ENCODE results near the gene RBM42. TPM values are rescaled to one million over a fixed set of nuclear protein-coding genes. Genes with fewer than 3 reads are reported as not detected.

The RBM42 gene
- total and polyA plus RNA-seq, 2 of the 13 experiments (the other 11 are each of a cell fraction or from before 2014, with no cell fraction given), result 27.2 to 55.3 TPM

DNA sequence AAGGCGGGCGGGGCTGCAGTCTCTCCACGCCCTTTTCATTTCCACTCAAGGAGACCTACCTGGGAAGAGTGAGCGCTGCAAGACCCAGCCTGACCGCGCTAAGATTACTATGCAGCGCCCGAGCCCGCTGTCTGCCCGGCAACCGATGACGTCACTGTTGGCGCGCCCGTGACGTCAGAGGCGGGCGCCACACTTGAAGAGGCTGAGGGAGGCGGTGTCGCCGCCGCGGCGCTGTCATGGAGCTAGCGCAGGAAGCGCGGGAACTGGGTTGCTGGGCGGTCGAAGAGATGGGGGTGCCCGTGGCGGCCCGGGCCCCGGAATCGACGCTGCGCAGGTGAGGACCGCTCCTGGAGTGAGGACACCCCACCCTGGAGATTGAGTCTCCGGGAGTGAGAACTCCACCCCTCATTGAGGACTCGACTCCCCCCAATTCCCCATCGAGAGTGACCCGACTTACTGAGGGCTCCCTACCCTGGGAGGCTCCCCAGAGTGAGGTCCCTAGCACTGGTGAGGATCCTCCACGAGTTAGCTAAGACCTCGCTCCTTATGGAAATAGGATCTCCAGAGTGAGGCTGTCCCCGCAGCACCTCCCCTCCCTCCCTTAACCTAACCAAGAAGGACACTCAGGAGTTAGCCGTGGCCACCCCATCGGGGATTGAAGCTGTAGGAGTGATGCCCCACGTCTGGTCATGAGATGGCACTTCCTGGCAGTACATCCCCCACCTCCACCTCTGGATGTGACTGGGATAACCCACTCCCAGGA lies 16.1 kb upstream of the RBM42 start, which contains the start of gene HAUS5 (continued):
- TF ChIP-seq, protein P1, sequence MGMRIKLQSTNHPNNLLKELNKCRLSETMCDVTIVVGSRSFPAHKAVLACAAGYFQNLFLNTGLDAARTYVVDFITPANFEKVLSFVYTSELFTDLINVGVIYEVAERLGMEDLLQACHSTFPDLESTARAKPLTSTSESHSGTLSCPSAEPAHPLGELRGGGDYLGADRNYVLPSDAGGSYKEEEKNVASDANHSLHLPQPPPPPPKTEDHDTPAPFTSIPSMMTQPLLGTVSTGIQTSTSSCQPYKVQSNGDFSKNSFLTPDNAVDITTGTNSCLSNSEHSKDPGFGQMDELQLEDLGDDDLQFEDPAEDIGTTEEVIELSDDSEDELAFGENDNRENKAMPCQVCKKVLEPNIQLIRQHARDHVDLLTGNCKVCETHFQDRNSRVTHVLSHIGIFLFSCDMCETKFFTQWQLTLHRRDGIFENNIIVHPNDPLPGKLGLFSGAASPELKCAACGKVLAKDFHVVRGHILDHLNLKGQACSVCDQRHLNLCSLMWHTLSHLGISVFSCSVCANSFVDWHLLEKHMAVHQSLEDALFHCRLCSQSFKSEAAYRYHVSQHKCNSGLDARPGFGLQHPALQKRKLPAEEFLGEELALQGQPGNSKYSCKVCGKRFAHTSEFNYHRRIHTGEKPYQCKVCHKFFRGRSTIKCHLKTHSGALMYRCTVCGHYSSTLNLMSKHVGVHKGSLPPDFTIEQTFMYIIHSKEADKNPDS (CRISPR knock-in tag; IDR thresholded peaks at IDR 0.05), result no peak
- TF ChIP-seq, protein P2, sequence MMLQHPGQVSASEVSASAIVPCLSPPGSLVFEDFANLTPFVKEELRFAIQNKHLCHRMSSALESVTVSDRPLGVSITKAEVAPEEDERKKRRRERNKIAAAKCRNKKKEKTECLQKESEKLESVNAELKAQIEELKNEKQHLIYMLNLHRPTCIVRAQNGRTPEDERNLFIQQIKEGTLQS (CRISPR knock-in tag; IDR thresholded peaks at IDR 0.05), result peak; percentile 71; the same call in 1 of the 2 replicates
- TF ChIP-seq XBP1 (CRISPR knock-in tag; IDR thresholded peaks at IDR 0.05) (0 out of 2 replicates have a peak, but pooled peaks have one; percentile 53), PHF8 (CRISPR knock-in tag; IDR thresholded peaks at IDR 0.05) (peak; percentile 64; the same call in 1 of the 2 replicates), ZNF605 (CRISPR knock-in tag; IDR thresholded peaks at IDR 0.05) (peak; percentile 72; the same call in 1 of the 2 replicates), ZNF567 (CRISPR knock-in tag; IDR thresholded peaks at IDR 0.05; ENCODE audit: borderline replicate concordance) (0 out of 2 replicates have a peak, but pooled peaks have one; percentile 44), ZNF747 (CRISPR knock-in tag; IDR thresholded peaks at IDR 0.05; ENCODE audit: borderline replicate concordance) (no peak), SAP130 (CRISPR knock-in tag; IDR thresholded peaks at IDR 0.05; ENCODE audit: low read depth) (peak; percentile 98), ZNF878 (CRISPR knock-in tag; IDR thresholded peaks at IDR 0.05) (no peak), SALL2 (CRISPR knock-in tag; IDR thresholded peaks at IDR 0.05) (peak; percentile 73; the same call in 1 of the 2 replicates), TARDBP (CRISPR knock-in tag; IDR thresholded peaks at IDR 0.05) (peak; percentile 73; the same call in 1 of the 2 replicates)
- TF ChIP-seq, protein P3, sequence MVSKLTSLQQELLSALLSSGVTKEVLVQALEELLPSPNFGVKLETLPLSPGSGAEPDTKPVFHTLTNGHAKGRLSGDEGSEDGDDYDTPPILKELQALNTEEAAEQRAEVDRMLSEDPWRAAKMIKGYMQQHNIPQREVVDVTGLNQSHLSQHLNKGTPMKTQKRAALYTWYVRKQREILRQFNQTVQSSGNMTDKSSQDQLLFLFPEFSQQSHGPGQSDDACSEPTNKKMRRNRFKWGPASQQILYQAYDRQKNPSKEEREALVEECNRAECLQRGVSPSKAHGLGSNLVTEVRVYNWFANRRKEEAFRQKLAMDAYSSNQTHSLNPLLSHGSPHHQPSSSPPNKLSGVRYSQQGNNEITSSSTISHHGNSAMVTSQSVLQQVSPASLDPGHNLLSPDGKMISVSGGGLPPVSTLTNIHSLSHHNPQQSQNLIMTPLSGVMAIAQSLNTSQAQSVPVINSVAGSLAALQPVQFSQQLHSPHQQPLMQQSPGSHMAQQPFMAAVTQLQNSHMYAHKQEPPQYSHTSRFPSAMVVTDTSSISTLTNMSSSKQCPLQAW (CRISPR knock-in tag; IDR thresholded peaks at IDR 0.05), result peak; percentile 90
- TF ChIP-seq, protein P4, sequence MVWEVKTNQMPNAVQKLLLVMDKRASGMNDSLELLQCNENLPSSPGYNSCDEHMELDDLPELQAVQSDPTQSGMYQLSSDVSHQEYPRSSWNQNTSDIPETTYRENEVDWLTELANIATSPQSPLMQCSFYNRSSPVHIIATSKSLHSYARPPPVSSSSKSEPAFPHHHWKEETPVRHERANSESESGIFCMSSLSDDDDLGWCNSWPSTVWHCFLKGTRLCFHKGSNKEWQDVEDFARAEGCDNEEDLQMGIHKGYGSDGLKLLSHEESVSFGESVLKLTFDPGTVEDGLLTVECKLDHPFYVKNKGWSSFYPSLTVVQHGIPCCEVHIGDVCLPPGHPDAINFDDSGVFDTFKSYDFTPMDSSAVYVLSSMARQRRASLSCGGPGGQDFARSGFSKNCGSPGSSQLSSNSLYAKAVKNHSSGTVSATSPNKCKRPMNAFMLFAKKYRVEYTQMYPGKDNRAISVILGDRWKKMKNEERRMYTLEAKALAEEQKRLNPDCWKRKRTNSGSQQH (CRISPR knock-in tag; IDR thresholded peaks at IDR 0.05; ENCODE audit: low read depth), result peak; percentile 93
- TF ChIP-seq, protein P5, sequence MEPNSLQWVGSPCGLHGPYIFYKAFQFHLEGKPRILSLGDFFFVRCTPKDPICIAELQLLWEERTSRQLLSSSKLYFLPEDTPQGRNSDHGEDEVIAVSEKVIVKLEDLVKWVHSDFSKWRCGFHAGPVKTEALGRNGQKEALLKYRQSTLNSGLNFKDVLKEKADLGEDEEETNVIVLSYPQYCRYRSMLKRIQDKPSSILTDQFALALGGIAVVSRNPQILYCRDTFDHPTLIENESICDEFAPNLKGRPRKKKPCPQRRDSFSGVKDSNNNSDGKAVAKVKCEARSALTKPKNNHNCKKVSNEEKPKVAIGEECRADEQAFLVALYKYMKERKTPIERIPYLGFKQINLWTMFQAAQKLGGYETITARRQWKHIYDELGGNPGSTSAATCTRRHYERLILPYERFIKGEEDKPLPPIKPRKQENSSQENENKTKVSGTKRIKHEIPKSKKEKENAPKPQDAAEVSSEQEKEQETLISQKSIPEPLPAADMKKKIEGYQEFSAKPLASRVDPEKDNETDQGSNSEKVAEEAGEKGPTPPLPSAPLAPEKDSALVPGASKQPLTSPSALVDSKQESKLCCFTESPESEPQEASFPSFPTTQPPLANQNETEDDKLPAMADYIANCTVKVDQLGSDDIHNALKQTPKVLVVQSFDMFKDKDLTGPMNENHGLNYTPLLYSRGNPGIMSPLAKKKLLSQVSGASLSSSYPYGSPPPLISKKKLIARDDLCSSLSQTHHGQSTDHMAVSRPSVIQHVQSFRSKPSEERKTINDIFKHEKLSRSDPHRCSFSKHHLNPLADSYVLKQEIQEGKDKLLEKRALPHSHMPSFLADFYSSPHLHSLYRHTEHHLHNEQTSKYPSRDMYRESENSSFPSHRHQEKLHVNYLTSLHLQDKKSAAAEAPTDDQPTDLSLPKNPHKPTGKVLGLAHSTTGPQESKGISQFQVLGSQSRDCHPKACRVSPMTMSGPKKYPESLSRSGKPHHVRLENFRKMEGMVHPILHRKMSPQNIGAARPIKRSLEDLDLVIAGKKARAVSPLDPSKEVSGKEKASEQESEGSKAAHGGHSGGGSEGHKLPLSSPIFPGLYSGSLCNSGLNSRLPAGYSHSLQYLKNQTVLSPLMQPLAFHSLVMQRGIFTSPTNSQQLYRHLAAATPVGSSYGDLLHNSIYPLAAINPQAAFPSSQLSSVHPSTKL (CRISPR knock-in tag; IDR thresholded peaks at IDR 0.05), result peak; percentile 60
- TF ChIP-seq, protein P6, sequence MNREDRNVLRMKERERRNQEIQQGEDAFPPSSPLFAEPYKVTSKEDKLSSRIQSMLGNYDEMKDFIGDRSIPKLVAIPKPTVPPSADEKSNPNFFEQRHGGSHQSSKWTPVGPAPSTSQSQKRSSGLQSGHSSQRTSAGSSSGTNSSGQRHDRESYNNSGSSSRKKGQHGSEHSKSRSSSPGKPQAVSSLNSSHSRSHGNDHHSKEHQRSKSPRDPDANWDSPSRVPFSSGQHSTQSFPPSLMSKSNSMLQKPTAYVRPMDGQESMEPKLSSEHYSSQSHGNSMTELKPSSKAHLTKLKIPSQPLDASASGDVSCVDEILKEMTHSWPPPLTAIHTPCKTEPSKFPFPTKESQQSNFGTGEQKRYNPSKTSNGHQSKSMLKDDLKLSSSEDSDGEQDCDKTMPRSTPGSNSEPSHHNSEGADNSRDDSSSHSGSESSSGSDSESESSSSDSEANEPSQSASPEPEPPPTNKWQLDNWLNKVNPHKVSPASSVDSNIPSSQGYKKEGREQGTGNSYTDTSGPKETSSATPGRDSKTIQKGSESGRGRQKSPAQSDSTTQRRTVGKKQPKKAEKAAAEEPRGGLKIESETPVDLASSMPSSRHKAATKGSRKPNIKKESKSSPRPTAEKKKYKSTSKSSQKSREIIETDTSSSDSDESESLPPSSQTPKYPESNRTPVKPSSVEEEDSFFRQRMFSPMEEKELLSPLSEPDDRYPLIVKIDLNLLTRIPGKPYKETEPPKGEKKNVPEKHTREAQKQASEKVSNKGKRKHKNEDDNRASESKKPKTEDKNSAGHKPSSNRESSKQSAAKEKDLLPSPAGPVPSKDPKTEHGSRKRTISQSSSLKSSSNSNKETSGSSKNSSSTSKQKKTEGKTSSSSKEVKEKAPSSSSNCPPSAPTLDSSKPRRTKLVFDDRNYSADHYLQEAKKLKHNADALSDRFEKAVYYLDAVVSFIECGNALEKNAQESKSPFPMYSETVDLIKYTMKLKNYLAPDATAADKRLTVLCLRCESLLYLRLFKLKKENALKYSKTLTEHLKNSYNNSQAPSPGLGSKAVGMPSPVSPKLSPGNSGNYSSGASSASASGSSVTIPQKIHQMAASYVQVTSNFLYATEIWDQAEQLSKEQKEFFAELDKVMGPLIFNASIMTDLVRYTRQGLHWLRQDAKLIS (CRISPR knock-in tag; IDR thresholded peaks at IDR 0.05), result no peak
